HCT116 (cell line): Measurements from ENCODE around the gene RTN4IP1.

Experiments
- CEBPB ChIP-seq: IDR thresholded peaks from 2 replicates; pipeline ENCODE4 v1.6.1; 2012; ENCODE audit warnings: low read depth
- EZH2 ChIP-seq: fragments of 200-600 bp; sonication (generic); IDR thresholded peaks from 2 replicates; pipeline ENCODE4 v1.6.1; 2017; ENCODE audit warnings: antibody characterized with exemption, mixed run types
- POLR2A ChIP-seq: IDR thresholded peaks from 2 replicates; pipeline ENCODE4 v1.7.0; 2011; ENCODE audit warnings: borderline replicate concordance; ENCODE audit not compliant: insufficient read depth, insufficient read length; ENCODE audit errors: extremely low read depth
- POLR2AphosphoS5 ChIP-seq: IDR thresholded peaks from 2 replicates; pipeline ENCODE4 v1.6.1; 2011; ENCODE audit warnings: mild to moderate bottlenecking, low read depth, low read length, moderate library complexity
- RAD21 ChIP-seq: IDR thresholded peaks from 2 replicates; pipeline ENCODE4 v1.6.1; 2012; ENCODE audit warnings: low read depth, mild to moderate bottlenecking
- SIN3A ChIP-seq: IDR thresholded peaks from 2 replicates; pipeline ENCODE4 v1.6.1; 2012; ENCODE audit warnings: low read depth
- TCF7L2 ChIP-seq: IDR thresholded peaks from 2 replicates; pipeline ENCODE4 v1.7.0; 2011; ENCODE audit warnings: borderline replicate concordance, inconsistent platforms; ENCODE audit not compliant: insufficient read depth, insufficient read length; ENCODE audit errors: extremely low read depth
- ZFX ChIP-seq: fragments of 450-650 bp; IDR thresholded peaks from 2 replicates; pipeline ENCODE4 v1.6.1; 2017
- TF ChIP-seq, protein P1 (sequence below): IDR thresholded peaks from 2 replicates; pipeline ENCODE4 v1.6.1; 2012
- TF ChIP-seq, protein P2 (sequence below): IDR thresholded peaks from 2 replicates; pipeline ENCODE4 v1.6.1; 2011; ENCODE audit warnings: mild to moderate bottlenecking, low read length, moderate library complexity; ENCODE audit not compliant: insufficient replicate concordance; ENCODE audit errors: extremely low read depth
- TF ChIP-seq, protein P3 (sequence below), 3 experiments: fragments of 200-600 bp in 1 of 3; sonication (generic) in 1 of 3; IDR thresholded peaks in 2 of 3; conservative IDR thresholded peaks in 1 of 3; 2 replicates each; pipeline ENCODE4 v1.5.1; 2012 to 2017; ENCODE audit warnings: low read depth in 2 of 3, low read length in 2 of 3, antibody characterized with exemption in 1 of 3, borderline replicate concordance in 1 of 3, control low read depth in 1 of 3, mild to moderate bottlenecking in 1 of 3, mixed read lengths in 1 of 3, mixed run types in 1 of 3, moderate library complexity in 1 of 3; ENCODE audit not compliant: insufficient read depth in 1 of 3
- TF ChIP-seq, protein P4 (sequence below): IDR thresholded peaks from 2 replicates; pipeline ENCODE4 v1.6.1; 2012

DNA sequence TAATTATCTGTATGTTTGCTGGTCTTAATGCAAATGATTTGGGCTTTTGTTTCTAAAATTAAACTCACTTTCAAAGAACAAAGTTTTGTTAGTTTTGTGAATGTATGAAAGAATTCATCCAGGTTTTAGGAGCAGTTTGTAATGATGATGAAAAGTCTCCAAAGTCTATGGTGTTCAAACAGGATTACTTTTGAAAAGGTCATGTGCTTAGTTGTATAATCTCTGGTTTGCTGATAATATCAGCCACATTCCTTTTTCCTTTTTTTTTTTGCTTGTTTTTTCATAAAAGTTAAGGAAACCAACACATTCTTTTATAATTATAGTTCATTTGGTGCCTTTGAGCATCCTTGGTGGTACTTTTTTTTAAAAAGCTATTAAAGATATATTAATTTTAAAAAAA lies 88.9 kb downstream of the RTN4IP1 start:
- no peak for TF ChIP-seq POLR2AphosphoS5
- TF ChIP-seq POLR2A, result no peak
- TF ChIP-seq, protein P1, sequence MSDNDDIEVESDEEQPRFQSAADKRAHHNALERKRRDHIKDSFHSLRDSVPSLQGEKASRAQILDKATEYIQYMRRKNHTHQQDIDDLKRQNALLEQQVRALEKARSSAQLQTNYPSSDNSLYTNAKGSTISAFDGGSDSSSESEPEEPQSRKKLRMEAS, result no peak
- no peak for TF ChIP-seq EZH2
- TF ChIP-seq, protein P2, sequence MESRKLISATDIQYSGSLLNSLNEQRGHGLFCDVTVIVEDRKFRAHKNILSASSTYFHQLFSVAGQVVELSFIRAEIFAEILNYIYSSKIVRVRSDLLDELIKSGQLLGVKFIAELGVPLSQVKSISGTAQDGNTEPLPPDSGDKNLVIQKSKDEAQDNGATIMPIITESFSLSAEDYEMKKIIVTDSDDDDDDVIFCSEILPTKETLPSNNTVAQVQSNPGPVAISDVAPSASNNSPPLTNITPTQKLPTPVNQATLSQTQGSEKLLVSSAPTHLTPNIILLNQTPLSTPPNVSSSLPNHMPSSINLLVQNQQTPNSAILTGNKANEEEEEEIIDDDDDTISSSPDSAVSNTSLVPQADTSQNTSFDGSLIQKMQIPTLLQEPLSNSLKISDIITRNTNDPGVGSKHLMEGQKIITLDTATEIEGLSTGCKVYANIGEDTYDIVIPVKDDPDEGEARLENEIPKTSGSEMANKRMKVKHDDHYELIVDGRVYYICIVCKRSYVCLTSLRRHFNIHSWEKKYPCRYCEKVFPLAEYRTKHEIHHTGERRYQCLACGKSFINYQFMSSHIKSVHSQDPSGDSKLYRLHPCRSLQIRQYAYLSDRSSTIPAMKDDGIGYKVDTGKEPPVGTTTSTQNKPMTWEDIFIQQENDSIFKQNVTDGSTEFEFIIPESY, result no peak
- TF ChIP-seq, protein P3, sequence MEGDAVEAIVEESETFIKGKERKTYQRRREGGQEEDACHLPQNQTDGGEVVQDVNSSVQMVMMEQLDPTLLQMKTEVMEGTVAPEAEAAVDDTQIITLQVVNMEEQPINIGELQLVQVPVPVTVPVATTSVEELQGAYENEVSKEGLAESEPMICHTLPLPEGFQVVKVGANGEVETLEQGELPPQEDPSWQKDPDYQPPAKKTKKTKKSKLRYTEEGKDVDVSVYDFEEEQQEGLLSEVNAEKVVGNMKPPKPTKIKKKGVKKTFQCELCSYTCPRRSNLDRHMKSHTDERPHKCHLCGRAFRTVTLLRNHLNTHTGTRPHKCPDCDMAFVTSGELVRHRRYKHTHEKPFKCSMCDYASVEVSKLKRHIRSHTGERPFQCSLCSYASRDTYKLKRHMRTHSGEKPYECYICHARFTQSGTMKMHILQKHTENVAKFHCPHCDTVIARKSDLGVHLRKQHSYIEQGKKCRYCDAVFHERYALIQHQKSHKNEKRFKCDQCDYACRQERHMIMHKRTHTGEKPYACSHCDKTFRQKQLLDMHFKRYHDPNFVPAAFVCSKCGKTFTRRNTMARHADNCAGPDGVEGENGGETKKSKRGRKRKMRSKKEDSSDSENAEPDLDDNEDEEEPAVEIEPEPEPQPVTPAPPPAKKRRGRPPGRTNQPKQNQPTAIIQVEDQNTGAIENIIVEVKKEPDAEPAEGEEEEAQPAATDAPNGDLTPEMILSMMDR (IDR thresholded peaks at IDR 0.05 in 2 of 3, conservative IDR thresholded peaks at IDR 0.05 in 1 of 3; ENCODE audit: borderline replicate concordance in 1 of 3, insufficient read depth in 1 of 3, low read depth in 2 of 3, low read length in 2 of 3), result no peak
- TF ChIP-seq, protein P4, sequence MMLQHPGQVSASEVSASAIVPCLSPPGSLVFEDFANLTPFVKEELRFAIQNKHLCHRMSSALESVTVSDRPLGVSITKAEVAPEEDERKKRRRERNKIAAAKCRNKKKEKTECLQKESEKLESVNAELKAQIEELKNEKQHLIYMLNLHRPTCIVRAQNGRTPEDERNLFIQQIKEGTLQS, result no peak
- TF ChIP-seq CEBPB, result no peak
- no peak for TF ChIP-seq ZFX
- TF ChIP-seq TCF7L2, result no peak
- no peak for TF ChIP-seq SIN3A
- no peak for TF ChIP-seq RAD21
